ENCODE measurements around the gene NBL1. TPM values are rescaled to one million over a fixed set of nuclear protein-coding genes. Genes with fewer than 3 reads are reported as not detected.

Gene NBL1
- total RNA-seq, 1 experiment from 2014 or later, result 26.2 TPM

DNA sequence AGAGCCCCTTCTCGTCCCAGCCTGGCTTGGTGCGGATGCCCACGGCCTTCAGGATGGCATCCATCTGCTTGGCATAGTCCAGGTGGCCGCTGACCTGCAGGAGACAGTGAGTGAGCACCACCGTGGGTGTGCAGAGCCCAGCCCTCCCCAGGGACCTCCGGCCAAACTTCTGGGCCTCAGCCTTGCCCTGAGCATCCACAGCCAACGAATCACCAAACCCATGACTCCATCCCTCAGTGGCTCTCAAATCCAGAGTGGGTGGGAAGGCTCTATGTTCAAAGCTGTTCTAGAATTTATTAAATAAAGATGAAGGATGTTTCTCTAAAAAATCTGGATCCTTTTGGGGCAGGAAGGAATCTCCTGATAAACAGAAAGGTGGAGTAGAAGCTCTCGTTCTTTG, 39.2 kb downstream of the NBL1 start:
- in situ Hi-C loops (cut with HindIII; ENCODE audit: low sequenced_read_pairs), result no loop called here
- DNase-seq (ENCODE audit: low spot score), result no peak

DNA sequence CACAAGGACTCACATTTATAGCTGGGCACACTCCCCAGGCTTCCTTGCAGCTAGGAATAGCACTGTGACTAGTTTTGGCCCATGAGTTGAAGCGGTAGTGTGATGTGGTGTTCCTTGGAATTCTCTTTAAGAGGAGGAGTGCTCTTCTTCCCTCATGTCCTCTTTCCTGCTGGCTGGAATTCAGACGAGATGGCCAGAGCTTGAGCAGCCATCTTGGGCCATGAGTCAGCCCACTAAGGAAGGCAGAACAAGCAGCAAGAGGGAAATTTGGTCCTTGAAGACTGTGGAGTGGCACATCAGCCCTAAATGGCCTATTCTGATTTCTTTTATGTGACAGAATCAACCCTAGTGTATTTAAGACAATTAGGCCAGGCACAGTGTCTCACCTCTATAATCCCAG, 40.6 kb downstream of the NBL1 start:
- in situ Hi-C loops (cut with HindIII; ENCODE audit: low sequenced_read_pairs), result no loop called here
- DNase-seq (ENCODE audit: low spot score), result no peak

DNA sequence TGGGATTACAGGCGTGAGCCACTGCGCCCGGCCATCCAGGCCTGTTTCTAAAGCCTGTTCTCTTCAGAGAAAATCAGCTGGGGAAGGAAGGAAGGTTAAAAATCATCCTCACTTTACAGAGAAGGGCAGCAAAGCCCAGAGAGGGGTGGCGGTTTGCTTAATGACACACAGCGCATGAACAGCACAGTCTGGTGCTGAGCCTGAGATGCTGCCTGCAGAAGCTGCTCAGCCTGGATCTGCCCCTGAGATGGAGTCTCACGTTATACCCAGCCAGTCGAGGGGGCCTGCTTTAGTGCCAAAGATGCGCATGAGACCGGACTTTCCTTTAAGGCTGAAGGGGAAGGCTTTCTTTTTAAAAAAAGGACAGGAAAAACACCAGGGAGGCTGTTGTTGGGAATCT, 41.9 kb downstream of the NBL1 start:
- no peak for DNase-seq (ENCODE audit: low spot score)
- in situ Hi-C loops (cut with HindIII; ENCODE audit: low sequenced_read_pairs), result no loop called here

DNA sequence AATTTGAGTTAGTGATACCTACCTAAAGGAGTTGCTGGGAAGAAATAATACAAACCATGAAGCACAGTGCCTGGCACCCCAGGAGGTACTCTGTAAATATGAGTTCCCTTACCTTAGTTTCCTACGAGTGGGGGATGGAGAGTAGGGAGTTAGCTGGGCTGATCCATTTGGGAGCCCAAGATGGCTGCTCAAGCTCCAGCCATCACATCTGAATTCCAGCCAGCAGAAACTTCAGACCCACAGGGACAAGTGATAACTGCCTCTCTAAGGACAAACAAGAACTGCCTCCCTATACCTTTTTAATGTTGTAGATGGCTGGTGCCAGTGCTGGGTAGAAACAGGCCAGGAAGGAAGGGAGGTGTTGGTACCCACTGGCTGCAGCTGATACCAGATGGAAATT, 43.3 kb downstream of the NBL1 start:
- no peak for DNase-seq (ENCODE audit: low spot score)
- in situ Hi-C loops (cut with HindIII; ENCODE audit: low sequenced_read_pairs), result no loop called here

DNA sequence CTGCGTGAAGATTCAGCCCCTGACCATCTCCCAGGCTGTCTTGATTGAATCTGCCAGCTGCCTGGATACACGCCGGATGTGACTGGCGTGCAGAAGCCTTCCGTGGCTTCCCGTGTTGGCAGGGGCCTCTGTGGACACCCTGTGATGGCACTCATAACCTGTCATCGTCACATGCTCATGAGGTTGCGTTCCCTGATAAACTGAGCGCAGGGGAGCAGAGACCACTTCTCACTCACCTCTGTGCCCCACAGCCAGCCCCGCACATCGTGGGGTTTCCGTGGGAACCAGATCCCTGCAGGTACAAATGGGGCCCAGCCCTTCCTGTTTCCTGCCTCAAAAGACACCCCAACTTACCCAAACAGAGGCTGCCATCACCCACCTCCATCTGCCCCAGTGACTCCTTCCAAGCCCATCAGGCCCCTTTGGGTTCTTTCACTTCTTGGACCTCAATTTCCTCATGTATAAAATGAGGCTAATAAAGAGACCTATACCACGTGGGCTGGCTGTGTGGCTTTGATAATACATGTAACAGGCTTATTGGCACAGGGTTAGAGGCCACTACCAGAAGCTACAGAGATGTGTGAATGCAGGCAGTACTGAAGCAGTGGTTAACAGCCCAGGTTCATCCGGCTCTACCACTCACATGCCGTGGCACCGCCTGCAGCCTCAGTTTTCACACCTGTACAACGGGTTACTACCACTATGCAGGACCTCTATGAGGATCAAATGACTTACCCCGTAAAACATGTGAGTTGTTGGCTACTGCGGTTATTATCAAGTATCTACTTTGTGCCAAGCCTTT, 44.1 kb downstream of the NBL1 start:
- no peak for DNase-seq (ENCODE audit: low spot score)
- in situ Hi-C loops (cut with HindIII; ENCODE audit: low sequenced_read_pairs), result no loop called here

DNA sequence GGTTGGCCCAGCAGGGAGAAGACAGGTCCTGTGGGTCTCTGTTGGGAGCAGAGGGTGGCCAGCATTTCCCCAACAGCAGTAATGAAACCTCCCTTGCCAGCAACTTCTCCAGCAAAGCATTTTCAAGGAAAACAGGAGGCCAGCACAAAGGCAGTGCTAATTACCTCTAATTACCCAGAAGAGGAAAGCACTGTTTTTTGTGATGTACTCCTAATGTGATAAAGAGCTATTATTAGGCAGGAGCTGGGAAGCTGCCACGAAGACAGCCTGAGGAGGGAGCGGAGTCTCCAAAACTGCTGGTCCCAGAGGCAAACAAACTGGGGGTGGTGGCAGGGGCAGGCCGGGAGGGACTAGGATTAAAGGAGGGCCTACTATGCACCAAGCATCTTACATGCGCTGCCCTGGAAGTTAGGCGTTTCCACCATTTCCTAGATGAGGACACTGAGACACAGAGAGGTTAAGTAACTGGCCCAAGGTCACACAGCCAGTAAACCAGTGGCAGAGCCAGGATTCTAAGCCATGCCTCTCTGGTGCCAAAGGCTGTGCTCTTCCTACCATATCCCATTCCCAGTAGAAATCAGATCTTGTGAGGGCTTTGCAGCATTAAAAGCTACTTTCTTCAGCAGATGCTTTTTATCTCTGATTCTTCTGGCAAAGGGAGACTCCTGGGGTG, 45.1 kb downstream of the NBL1 start:
- in situ Hi-C loops (cut with HindIII; ENCODE audit: low sequenced_read_pairs), result no loop called here

DNA sequence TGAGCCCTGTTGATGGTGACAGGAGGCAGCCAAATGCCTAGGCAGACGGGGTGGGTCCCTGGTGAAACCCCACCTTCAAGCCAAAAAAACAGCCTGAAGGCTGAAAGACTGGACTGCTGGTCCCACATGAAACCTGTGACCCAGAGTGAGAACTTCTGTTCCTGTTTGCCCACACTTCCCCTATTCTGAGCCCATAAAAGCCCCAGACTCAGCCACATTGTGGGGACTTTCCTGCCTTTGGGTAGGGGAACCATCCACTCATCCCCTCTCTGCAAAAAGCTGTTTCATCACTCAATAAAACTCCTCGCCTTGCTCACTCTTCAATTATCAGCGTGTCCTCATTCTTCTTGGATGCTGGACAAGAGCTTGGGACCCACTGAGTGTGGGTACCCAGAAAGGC, 45.7 kb downstream of the NBL1 start:
- DNase-seq (ENCODE audit: low spot score), result no peak
- in situ Hi-C loops (cut with HindIII; ENCODE audit: low sequenced_read_pairs), result no loop called here

More for the DNA sequence above, 45.1 kb downstream of the NBL1 start:
- no peak for DNase-seq (ENCODE audit: low spot score)

DNA sequence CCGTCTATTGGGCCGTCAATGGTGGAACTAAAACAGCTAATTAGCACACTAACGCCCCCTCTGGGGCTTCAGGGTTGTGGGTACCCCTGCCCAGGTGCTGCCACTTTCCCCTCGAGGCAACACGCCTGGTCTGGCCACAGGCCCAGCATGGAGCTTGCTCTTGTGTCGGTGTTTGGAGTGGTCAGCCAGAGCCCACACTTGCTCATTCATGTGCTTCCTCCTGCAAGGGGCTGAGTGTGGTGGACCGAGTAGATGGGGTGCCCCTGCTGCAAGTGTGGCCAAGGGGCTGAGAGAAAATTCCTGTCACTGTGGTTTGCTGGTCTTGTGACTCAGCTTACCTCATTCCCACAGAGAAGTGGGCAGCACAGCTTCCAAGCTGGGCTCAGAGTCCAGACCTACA, 46.2 kb downstream of the NBL1 start:
- DNase-seq (ENCODE audit: low spot score), result no peak
- in situ Hi-C loops (cut with HindIII; ENCODE audit: low sequenced_read_pairs), result no loop called here

DNA sequence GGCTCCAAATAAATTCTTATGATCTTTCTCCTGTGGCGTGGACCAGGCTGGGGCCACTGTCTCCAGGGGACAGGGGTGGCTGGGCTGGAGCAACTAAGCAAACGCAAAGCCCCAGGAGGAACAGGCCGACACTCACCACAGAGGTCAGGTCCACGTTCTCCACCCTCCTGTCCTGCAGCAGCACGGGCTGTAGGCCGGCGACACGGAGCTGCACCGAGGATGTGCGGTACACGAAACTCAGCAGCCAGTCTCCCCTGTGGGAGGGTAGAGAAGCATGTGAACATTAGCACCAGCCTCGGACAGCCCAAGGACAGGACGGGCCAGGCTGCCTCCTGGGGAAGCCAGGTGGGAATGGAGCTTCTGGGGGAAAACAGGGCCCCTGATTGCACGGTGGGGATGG, 50.2 kb downstream of the NBL1 start:
- DNase-seq (ENCODE audit: low spot score), result no peak
- in situ Hi-C loops (cut with HindIII; ENCODE audit: low sequenced_read_pairs), result no loop called here

DNA sequence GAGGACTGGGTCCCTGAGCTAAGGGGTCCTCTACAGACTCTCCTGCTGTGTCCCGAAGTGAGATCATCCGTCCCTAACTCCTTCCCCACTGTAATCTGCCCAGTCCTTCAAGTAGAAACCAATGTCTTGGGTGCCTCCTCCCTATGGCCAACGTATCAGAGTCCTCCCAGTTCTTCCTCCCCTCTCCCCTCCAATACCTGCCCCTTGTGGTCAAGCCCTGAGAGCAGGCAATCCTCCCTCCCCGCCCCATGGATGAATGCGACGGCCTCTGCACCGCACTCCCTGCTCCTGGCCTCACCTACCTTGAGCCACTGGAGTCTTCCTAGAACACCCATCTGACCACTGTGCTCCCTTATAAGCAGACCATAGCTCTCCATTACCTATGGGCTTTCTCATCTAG, 51.7 kb downstream of the NBL1 start:
- DNase-seq (ENCODE audit: low spot score), result no peak
- in situ Hi-C loops (cut with HindIII; ENCODE audit: low sequenced_read_pairs), result no loop called here

DNA sequence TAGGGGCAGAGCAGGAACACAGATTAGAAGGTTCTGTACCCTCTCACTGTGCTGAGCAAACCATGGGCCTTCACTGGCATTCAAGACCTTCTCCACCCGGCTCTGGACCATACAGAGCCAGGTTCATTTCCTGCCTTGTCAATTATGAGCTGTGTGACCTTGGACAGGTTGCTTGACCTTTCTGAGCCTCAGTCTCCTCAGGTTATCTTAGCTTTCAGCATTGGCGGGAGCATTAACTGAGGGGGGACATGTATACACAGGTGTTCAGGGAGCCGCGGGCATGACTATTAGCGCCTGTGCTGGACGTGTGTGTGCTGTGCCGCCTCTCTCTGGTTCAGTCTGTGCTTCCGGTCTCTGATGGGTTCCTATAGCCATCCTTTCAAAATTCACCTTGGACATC, 52.7 kb downstream of the NBL1 start:
- DNase-seq (ENCODE audit: low spot score), result no peak
- in situ Hi-C loops (cut with HindIII; ENCODE audit: low sequenced_read_pairs), result no loop called here

DNA sequence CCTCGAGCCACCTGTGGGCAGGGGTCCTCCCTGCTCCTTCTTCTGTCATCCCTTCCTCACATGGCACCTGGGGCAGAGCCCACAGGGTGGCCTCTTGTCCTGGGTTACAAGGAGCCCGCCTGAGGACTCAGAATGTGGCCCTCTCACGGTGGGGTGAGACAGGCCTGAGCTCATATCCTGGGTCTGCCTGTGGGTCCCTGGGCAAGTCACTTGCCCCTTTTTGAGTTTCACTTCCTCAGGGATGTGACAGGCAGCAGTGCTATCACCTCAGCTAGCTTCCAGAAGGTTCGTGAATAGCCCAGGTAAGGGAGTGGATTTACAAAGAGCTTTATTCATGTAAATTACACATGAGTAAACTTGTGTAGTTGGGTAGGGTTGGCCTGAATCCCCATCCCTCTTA, 54.1 kb downstream of the NBL1 start:
- in situ Hi-C loops (cut with HindIII; ENCODE audit: low sequenced_read_pairs), result no loop called here
- DNase-seq (ENCODE audit: low spot score), result no peak

DNA sequence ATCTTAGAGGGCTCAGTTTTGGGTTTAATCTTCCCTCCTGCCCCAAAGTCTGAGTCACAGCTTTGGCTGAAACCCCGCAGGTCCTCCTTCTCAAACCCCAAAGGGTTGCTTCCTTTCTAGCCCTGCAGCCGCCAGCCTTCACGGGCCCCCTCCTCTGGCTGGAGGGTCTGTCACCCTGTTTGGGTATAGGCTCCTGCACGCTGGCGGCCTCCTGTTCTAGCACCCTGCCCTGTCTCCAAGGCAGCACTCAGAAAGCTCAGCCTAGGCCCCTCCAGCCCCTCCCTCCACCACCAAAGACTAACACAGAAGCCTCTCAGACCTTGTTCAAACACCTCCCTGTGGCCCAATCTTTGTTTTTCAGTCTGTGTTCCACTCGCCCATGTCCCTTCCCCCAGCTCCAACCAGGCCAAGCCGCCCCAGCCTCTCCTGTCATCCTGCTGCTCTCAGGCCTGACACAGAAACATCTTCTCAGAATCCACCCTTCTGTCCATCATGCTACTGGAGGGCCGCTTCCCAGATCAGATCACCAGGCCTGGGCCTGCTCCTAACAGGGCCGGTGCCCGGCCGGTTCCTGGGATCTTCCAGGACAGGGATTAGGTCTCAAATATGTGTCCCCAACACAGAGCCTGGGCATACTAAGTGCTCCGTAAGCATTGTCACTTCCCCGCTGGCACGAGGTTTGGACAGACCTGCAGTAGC, 56.1 kb downstream of the NBL1 start:
- no peak for DNase-seq (ENCODE audit: low spot score)
- in situ Hi-C loops (cut with HindIII; ENCODE audit: low sequenced_read_pairs), result no loop called here

DNA sequence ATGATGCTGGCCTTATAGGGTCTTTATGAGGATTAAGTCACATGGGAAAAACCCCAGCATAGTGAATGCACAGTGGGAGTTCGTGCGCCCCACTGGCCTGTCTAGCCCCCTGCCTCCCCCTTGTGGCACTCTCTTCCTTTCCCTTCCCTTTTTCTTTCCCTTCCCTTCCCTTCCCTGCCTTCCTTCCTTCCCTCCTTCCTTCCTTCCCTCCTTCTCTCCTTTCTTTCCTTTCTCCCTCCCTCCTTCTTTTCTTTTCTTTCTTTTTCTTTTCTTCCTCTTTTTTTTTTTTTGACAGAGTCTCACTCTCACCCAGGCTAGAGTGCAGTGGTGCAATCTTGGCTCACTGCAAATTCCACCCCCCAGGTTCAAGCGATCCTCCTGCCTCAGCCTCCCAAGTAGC, 59.2 kb downstream of the NBL1 start:
- DNase-seq (ENCODE audit: low spot score), result no peak
- in situ Hi-C loops (cut with HindIII; ENCODE audit: low sequenced_read_pairs), result no loop called here

DNA sequence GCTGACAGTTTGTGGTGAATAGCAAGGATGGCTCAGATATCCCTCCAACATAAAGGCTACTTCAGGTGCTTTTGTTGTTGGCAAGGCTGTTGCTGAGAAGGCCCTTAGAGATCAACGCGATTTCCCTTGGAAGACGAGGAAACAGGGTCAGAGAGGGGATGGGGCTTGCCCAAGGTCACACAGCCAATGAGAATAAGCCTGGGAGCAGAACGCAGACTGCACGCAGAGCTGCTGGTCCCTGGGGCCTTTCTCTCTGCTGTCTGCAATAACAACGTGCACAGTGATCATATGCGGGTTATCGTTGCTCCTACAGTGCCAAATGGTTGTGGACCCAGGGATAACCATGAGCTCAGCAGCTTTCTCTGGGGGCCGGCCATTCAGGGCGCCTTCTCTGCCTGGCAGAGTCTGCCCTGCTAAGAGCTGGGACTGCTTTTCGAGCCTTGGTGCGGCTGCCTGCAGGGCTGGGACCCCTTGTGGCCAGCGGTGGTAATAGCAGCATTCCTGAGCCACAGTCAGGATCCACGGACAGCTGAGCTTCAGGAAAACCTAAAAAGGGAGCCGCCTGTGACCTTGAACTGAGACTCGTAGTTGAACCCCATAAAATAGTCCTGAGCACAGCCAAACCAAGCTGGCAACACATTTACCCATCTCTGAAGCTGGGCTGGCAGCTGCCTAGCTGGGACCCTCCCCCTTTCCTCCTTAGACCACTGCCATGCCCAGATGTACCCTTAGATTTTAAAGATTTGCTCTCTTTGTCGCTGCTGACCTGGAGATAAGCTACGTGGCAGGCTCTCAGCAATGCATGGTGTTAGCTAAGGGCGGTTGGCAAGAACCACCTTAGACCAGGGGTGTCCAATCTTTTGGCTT, 60.4 kb downstream of the NBL1 start:
- peak; percentile 79 for DNase-seq (ENCODE audit: low spot score)
- in situ Hi-C loops (cut with HindIII; ENCODE audit: low sequenced_read_pairs), result no loop called here

DNA sequence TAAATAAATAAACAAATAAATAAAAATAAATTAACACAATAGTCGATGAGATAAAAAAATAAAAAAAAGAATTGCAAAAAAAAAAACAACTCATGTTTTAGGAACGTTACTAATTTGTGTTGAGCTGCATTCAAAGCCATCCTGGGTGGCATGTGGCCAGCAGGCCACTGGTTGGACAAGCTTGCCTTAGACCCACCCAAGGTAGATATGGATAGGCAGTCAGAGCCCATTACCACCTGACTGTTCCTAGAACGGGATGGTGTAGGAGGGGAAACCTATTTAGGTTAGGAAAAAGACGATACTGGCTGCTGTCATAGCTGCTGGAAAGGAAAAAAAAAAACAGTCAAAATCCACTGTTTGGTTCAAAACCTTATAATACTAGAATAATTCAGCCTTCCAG, 61.4 kb downstream of the NBL1 start:
- in situ Hi-C loops (cut with HindIII; ENCODE audit: low sequenced_read_pairs), result no loop called here
- no peak for DNase-seq (ENCODE audit: low spot score)

DNA sequence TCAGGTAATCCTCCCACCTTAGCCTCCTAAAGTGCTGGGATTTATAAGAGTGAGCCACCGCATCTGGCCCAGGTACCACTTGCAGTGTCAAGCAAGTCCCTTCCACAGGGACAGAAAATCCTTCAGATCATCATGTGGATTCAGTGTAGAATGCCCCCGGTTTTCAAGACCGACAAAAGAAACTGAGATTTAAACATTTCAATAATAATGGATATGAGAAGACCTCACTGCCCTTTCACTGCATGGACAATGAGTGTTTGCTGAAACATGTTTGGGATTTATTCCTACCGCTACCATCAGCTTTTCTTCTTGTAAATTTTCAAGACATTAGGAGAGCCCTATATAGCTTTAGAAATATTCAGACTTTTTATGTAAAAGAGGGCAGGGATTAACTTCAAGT, 62.0 kb downstream of the NBL1 start:
- in situ Hi-C loops (cut with HindIII; ENCODE audit: low sequenced_read_pairs), result no loop called here
- DNase-seq (ENCODE audit: low spot score), result no peak

All from G401 (cell line).